ENCODE measurements around the gene SPIN2B.

Gene SPIN2B

DNA sequence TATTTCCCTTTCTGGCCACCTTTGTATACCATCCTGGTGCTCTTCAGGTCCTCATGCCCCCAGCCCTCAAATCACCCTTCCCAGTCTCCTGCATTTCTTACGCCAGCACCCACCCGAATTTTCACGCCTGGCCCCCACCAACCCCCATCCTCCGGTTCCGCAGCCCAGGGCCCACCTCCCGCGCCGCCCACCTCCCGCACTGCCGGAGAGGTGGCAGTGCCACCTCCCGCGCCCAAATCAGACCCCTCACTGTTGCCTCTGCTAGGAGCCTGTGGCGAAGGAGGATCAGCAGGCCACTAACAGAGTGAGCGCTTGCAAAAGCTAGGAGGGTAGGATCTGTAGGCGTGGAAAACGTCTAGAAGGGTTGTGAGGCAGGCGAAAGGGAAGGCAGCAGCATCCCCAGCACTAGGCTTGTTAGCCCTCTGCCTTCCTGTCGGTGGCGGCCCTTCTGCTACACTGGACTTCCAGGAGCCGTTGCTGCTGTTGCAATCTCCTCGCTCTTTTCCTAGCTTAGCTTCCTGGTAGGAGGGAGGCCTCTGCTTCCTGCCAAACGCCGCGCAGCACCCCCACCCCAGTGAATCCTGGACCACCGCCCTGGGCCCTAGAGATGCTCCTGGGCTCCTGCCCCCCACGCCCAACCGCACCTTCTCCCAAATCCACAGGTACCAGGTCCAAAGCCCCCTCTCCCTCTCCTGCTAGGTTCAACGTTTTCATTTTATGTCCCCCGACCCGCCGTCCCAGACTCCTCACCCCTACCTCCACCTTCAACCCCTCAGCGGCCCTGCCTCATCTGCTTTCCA is 51.0 kb downstream of the SPIN2B start:
- no peak for DNase-seq

Measured in activated naive CD4-positive, alpha-beta T cell treated with anti-CD3 and anti-CD28 coated beads, Interleukin-2, amount 50 U/mL, for 16 hours (primary cell).